Suprapubic skin (tissue), 4 donors: ENCODE data around the gene ACO1. TPM values are rescaled to one million over a fixed set of nuclear protein-coding genes. Genes with fewer than 3 reads are reported as not detected.

Source experiments
- DNase-seq, 2 donors: peaks; one replicate each; pipeline ENCODE4 v3.0.0-alpha.2; 2019; ENCODE audit warnings: low spot score in 2 of 2
- H3K27ac ChIP-seq: fragments of 200-600 bp; sonication (generic); one replicate; pipeline ENCODE4 v1.5.1; 2019
- H3K27me3 ChIP-seq: fragments of 200-600 bp; sonication (generic); one replicate; pipeline ENCODE4 v1.5.1; 2019
- H3K36me3 ChIP-seq: fragments of 200-600 bp; sonication (generic); one replicate; pipeline ENCODE4 v1.5.1; 2019
- H3K4me1 ChIP-seq: fragments of 200-600 bp; sonication (generic); one replicate; pipeline ENCODE4 v1.5.1; 2019
- H3K4me3 ChIP-seq: fragments of 200-600 bp; sonication (generic); one replicate; pipeline ENCODE4 v1.5.1; 2019; ENCODE audit warnings: mild to moderate bottlenecking
- H3K9me3 ChIP-seq: fragments of 200-600 bp; sonication (generic); one replicate; pipeline ENCODE4 v1.5.1; 2019
- CTCF ChIP-seq, 2 donors: fragments of 200-600 bp in 1 of 2; fragments of 450-650 bp in 1 of 2; sonication (generic) in 1 of 2; IDR thresholded peaks; one replicate each; pipeline ENCODE4 v1.5.1; 2016 to 2019; ENCODE audit warnings: antibody characterized with exemption in 2 of 2, mild to moderate bottlenecking in 1 of 2, moderate library complexity in 1 of 2
- EP300 ChIP-seq: sonication (generic); formaldehyde crosslinking; IDR thresholded peaks from one replicate; pipeline ENCODE4 v1.6.1; 2017; ENCODE audit warnings: antibody characterized with exemption
- POLR2A ChIP-seq, 2 donors: fragments of 450-650 bp; IDR thresholded peaks; one replicate each; pipeline ENCODE4 v1.6.1; 2017; ENCODE audit warnings: antibody characterized with exemption in 2 of 2, mild to moderate bottlenecking in 2 of 2, moderate library complexity in 2 of 2
- POLR2AphosphoS5 ChIP-seq, 3 donors: sonication (generic); formaldehyde crosslinking; IDR thresholded peaks; one replicate each; pipeline ENCODE4 v1.6.1; 2017; ENCODE audit warnings: antibody characterized with exemption in 3 of 3
- WGBS: methylation state at CpG from one replicate; pipeline ENCODE4 v1.1.5; 2018; 5-methylcytosine and 5-hydroxymethylcytosine counted together
- total RNA-seq, 4 donors: library from RNA; depleted of rRNA; stranded (reverse); fragments of >200 nt; gene quantifications; one replicate each; pipeline ENCODE4 v1.1.0, GENCODE V29; 2016

Gene ACO1
- 10 to 100 TPM; 18.2 to 25.1 (median 19.9) TPM for total RNA-seq

- TF ChIP-seq CTCF (IDR thresholded peaks at IDR 0.05), result no peak
- TF ChIP-seq EP300, result no peak
- TF ChIP-seq POLR2A (IDR thresholded peaks at IDR 0.05), result peak in 1 of 2 donors; percentile 57
- TF ChIP-seq POLR2AphosphoS5 (IDR thresholded peaks at IDR 0.05), result peak in 2 of 3 donors; percentile 31 to 44
- H3K27me3 ChIP-seq, result no peaks in the 10 kb centered on the region
Observed at GRCh38 chr9:32384364-32385151, at the start of gene ACO1. ACO1 (plus strand) TSS chr9:32384643; CDS start chr9:32405507, 20,864 bp downstream.

GRCh38 chr9:32334916-32335895 lies 49.2 kb upstream of the ACO1 start:
- H3K9me3 ChIP-seq, result no peaks in the 10 kb centered on the region
- no peak for DNase-seq
- H3K4me3 ChIP-seq, result no peak overlapping the region
- no peaks in the 10 kb centered on the region for H3K27me3 ChIP-seq
- 73% methylated on average over 6 of the region's 6 CpGs for WGBS
- no peaks in the 10 kb centered on the region for H3K36me3 ChIP-seq
- no peaks in the 10 kb centered on the region for H3K4me1 ChIP-seq
- H3K27ac ChIP-seq, result no peak overlapping the region
- TF ChIP-seq POLR2A (IDR thresholded peaks at IDR 0.05), result no peak
- no peak for TF ChIP-seq EP300
- TF ChIP-seq CTCF (IDR thresholded peaks at IDR 0.05), result no peak
- no peak for TF ChIP-seq POLR2AphosphoS5 (IDR thresholded peaks at IDR 0.05)

More at GRCh38 chr9:32384364-32385151, at the start of gene ACO1:
- no peaks in the 10 kb centered on the region for H3K36me3 ChIP-seq
- peak within 1 kb of the TSS; percentile 81 for H3K4me3 ChIP-seq
- under 1% methylated on average over 37 of the region's 73 CpGs for WGBS
- H3K27ac ChIP-seq, result peak within 1 kb of the TSS; percentile 90
- H3K9me3 ChIP-seq, result no peaks in the 10 kb centered on the region
- peak; percentile 91 to 93 for DNase-seq
- peaks cover 14% of the 10 kb centered on the region for H3K4me1 ChIP-seq

GRCh38 chr9:32339424-32339823 lies 45.0 kb upstream of the ACO1 start:
- WGBS, result 73% methylated on average over 2 of the region's 2 CpGs
- no peak overlapping the region for H3K4me3 ChIP-seq
- H3K27me3 ChIP-seq, result no peaks in the 10 kb centered on the region
- H3K9me3 ChIP-seq, result no peaks in the 10 kb centered on the region
- H3K27ac ChIP-seq, result no peak overlapping the region
- TF ChIP-seq EP300, result no peak
- TF ChIP-seq POLR2AphosphoS5 (IDR thresholded peaks at IDR 0.05), result no peak
- TF ChIP-seq CTCF (IDR thresholded peaks at IDR 0.05), result no peak
- no peak for TF ChIP-seq POLR2A (IDR thresholded peaks at IDR 0.05)
- no peaks in the 10 kb centered on the region for H3K36me3 ChIP-seq
- DNase-seq, result no peak
- H3K4me1 ChIP-seq, result no peaks in the 10 kb centered on the region

GRCh38 chr9:32340361-32340760 lies 44.1 kb upstream of the ACO1 start:
- Histone ChIP-seq H3K27ac (no peak overlapping the region), H3K4me1 (no peaks in the 10 kb centered on the region), H3K9me3 (no peaks in the 10 kb centered on the region), H3K27me3 (no peaks in the 10 kb centered on the region), H3K4me3 (no peak overlapping the region), H3K36me3 (no peaks in the 10 kb centered on the region)
- 63% methylated on average over 5 of the region's 5 CpGs for WGBS
- no peak for DNase-seq
- TF ChIP-seq EP300 (no peak), POLR2A (IDR thresholded peaks at IDR 0.05) (no peak)

GRCh38 chr9:32344551-32345182 lies 39.8 kb upstream of the ACO1 start:
- TF ChIP-seq CTCF (IDR thresholded peaks at IDR 0.05) (no peak), EP300 (no peak), POLR2AphosphoS5 (IDR thresholded peaks at IDR 0.05) (no peak), POLR2A (IDR thresholded peaks at IDR 0.05) (no peak)
- Histone ChIP-seq H3K9me3 (no peaks in the 10 kb centered on the region), H3K36me3 (no peaks in the 10 kb centered on the region), H3K27ac (no peak overlapping the region), H3K4me3 (no peak overlapping the region), H3K4me1 (no peaks in the 10 kb centered on the region), H3K27me3 (no peaks in the 10 kb centered on the region)
- no peak for DNase-seq
- 54% methylated on average over 6 of the region's 6 CpGs for WGBS
